ENCODE results near the gene TMEM208.

DNA sequence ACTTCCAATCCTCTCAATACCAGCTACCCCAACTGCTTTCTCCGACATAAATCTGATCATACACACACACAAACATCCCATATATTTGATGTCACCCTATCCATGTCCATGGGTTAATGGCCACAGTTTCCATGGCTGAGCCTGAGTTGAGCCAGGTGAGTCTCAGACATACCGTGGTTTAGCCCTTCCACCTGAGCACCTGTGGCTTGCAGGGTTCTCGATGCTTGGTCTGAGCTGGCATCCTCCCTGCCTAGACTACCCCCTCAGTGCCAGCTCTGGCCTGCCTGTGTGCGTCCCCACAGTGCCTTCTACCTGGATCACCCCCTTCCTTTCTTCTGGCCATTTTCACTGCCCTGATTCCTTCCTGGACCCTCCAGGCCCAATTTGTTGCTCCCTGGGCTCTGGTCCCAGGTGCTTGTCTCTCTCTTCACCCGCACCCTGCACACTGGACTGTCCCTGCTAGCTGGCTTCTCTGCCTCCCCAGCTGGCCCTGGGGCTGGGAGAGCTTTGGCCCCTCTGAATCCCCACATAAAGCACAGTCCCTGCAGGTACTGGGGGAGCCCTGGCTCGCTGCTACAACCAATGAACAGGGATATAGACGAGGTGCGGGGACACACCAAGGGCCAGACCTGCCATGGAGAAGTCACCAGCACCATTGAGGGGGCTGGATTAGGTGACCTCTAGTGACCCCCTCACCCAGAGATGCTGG is 20.6 kb upstream of the TMEM208 start:
- TF ChIP-seq, protein P1, sequence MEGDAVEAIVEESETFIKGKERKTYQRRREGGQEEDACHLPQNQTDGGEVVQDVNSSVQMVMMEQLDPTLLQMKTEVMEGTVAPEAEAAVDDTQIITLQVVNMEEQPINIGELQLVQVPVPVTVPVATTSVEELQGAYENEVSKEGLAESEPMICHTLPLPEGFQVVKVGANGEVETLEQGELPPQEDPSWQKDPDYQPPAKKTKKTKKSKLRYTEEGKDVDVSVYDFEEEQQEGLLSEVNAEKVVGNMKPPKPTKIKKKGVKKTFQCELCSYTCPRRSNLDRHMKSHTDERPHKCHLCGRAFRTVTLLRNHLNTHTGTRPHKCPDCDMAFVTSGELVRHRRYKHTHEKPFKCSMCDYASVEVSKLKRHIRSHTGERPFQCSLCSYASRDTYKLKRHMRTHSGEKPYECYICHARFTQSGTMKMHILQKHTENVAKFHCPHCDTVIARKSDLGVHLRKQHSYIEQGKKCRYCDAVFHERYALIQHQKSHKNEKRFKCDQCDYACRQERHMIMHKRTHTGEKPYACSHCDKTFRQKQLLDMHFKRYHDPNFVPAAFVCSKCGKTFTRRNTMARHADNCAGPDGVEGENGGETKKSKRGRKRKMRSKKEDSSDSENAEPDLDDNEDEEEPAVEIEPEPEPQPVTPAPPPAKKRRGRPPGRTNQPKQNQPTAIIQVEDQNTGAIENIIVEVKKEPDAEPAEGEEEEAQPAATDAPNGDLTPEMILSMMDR (conservative IDR thresholded peaks at IDR 0.05), result no peak
- TF ChIP-seq ZFX (IDR thresholded peaks at IDR 0.05), result no peak
